ENCODE measurements around the gene PDIA6.

GRCh38 chr2:10765914-10766313 is 46.7 kb downstream of the PDIA6 start:
- no peak for TF ChIP-seq POLR2A (IDR thresholded peaks at IDR 0.05)
- TF ChIP-seq CTCF (IDR thresholded peaks at IDR 0.05), result no peak
